GM19043 (cell line): ENCODE measurements around the gene MAN1A1.
"Not testable (repeated sequence)": the region's sequence is repeated elsewhere in the genome, so short reads cannot be mapped to it uniquely, and the experiment has no call there.

Experiments
- ATAC-seq: cut with Tn5 transposase; IDR thresholded peaks from one replicate; pipeline ENCODE4 v1.9.1; 2021; ENCODE audit warnings: low read depth; ENCODE audit not compliant: unreplicated experiment

The MAN1A1 gene

DNA sequence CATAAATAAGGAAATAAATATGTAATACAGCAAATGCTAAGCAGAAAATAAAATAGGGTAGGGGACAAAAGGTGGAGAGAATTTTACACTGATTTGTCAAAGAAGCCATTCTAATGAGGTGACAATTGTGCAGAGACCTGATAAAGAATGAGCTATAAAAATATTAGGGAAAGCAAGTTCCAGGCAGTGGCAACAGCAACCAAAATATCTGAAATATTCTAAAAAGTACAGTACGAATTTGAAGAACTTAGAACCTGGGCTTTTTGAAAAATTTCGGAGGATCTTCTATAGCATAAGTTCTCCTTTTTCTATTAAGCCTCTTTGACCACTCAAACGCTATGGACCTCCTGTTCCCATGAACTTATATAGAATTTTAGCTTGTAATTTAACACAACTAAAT is 173.1 kb downstream of the MAN1A1 start:
- no peak for ATAC-seq

DNA sequence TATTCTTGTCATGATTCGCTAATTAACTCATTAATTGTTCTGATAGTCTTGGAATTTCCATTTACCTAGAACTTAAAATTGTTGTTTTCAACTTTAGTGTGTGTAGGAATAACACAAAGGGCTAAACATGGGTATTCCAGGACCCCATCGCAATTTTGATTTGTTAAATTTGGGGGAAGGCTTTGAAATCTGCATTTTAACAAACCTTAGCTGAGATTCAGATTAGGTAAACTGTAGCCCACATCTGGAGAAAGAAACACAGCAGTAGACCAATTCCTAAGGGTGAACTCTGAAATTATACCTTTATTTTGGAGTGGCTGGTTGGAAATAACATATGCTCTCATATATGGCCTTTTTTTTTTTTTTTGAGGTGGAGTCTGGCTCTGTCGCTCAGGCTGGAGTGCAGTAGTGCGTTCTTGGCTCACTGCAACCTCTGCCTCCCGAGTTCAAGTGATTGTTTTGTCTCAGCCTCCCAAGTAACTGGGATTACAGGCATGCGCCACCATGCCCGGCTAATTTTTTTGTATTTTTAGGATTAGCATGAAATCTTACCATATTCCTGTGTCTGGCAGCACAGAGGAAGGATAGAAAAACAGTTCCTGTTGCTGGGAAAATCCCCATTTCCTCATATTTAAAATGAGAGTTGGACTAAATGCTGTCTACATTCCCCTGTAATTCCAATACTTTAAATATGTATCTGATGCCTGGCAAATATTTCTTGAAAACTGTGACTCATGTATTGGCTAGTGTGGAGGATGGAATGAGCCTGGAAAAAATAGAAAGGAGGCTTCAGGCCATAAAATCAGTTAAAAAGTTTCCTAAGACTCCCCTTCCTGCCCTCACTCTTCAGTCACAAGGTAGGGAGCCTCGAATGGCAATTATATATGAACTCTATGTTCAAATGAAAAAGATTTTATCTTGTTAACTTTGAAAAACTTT is 174.4 kb downstream of the MAN1A1 start:
- no peak for ATAC-seq

DNA sequence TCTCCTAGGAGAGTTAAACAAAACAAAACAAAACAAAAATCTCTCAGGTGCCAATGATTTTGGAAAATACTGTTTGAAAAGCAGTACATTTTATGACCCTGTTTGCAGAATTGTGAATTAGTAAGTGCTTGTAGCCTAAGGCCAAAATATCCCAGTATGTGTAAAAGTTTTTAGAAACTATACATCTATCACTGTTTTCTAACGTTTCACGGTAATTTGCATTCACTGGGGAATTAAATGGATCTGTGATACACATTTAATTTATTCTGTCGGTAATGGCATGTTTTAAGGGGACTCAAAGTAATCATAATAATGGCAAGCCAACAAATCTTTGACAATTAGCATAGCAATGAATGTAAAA is 175.5 kb downstream of the MAN1A1 start:
- no peak for ATAC-seq

DNA sequence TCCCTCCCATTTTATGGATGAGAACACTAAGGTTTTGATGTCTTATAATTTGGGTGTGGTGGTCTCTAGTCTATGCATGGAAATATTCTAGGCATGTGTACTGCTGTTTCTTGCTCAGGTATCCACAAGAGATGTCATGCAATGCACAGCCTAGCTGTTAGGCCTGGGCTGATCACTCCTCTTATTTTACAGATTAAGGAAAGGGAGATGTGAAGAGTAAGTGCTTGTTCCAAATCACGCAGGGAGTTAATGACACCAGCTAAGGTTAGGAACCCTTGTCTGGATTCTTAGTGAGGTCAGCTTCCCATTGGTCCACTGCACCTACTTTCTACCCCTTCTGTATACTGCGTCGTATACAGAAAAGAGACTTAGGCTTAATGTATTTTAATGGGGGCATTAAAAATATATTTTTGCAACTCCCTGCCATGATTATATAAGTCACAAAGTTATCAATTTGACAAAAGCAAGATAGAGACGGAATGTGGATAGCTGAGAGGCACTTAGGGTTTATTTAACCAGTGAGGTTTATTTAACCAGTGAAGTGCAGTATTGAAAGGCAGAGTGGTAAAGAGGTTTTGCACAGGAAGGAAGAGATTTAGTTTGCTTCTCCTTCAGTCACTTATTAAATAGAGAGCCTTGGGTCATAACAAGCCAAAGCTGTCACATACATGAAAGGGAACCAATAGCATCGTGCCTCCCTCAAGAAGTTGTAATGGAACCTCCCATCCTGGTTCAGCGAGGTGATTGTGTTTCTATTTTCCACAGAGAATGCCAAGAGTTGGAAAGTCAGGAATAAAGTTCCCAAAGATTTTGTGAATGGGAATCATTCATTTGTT is 176.1 kb downstream of the MAN1A1 start:
- ATAC-seq, result no peak

DNA sequence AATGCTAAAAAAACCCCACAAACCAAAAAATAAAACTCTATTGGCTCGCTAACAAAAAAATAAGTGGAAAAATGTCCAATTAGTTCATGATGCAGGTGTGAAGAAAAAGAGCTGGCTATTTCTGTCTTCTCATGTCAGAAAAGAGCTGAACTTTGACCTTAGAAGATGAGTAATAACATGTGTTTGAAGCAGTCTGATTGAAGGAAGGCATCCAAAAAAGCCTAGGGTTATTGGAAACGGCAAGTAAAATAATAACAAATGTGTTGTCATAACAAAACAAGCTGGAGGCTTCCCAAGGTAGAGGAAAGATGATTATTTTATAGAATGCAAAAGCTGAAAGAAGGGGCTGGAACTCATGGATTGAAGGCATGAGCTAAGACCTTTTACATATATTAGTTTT is 176.7 kb downstream of the MAN1A1 start:
- ATAC-seq, result no peak

DNA sequence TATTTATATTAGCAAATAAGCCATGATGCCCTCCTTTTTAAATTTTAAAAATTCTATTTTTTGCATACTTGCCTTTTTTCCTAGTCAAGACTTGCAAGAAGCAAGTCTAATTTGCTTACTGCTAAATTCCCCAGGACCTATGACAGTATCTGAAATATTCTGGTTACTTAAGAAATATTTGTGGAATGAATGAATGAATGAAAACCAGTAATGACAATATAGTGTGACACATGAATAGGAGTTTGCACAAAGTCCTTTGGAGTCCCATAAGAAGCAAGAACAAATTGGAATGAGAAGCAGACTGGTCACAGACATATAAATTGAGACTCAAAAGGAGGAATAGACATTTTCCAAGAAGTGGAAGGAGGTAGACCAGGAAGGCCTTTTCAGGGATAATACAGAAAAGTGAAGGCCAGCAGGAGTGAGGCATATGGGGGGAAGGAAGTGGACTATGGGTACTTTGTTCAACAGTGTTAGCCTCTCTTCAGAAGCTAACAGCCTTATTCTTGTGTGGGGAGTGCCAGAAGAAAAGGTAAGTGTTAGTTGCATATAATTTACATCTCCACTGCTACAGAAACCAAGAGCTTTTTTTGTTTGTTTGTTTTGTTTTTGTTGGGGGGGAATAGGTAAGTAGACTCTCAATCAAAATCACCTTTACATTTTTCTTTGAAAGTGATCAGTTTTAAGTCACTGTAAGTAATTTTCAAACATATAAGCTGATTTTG is 177.5 kb downstream of the MAN1A1 start:
- no peak for ATAC-seq

DNA sequence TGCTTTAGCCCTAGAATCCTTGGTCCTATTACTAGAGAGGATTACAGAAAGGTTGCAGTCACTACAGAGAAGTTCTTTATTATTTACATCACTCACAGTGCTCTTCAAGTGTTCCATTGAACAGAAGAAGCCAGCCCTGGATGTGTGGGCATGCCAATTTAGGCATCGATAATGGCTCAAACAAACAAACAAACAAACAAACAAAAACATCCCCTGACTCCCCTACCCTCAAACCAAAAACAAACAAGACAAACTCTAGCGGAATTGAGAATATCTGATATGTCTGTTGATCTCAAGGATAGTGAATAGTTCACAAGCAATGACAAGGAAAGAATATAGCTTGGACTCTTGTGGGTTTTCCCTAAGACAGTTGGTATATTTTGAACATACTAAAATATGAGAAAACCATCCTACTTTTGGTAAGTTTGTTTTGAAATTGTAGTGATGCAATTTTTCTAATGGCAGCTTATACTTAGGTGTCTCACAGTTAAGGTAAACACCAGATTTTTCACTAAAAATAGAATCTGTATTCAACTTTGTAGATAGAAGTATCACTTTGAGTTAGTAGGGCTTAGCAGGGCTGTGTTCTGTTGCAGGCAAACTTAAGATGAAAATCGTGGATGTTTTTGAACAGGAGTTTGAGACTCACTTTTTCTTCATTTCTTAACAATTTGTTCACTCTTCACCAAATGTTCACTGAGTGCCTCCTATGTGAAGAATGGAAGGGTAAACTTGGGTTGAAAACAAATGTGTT is 178.3 kb downstream of the MAN1A1 start:
- no peak for ATAC-seq

DNA sequence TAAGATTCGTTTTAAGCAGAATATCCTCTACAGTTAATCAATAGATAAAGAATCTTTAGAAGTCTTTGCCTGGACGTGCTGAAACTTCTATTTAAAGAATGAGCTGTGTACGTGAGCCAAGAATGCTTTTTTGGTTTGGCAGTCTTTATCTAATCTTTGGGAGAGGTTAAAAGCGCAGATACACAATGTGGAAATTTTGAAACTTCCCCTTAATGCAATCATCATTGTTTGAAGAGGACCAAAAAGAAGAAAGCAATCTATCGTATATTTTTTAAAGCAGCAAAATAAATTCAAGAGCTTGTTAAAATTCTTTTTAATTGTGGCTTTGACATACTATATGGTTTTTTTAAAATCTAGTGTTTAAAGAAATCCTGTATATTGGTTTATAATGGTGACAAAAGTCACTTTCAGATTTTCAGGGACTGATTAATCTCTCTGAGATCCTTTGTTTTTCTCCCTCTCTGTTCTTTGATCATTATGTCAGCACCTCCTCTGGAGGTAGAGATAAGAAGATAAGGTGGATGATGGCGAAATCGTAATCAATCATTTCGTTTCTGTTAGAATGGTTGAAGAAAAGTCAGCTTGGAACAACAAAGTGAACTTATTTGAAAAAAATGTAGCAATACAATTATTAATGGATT is 179.0 kb downstream of the MAN1A1 start:
- ATAC-seq, result no peak

DNA sequence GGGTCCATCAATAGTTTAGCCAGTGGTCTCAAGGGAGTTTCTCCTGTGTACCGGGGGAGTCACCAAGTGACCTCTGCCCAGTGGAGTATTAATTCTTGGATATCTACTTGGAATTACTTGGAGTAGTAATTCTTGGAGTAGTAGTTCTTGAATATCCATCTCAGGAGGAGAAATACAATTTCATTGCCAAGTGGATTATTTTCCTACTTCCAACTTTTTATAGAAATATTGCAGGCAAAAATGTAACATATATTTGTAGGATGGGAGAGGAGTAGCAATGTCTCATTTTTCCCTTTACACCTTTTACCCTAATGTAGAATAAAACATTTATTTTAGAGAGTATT is 179.5 kb downstream of the MAN1A1 start:
- no peak for ATAC-seq

DNA sequence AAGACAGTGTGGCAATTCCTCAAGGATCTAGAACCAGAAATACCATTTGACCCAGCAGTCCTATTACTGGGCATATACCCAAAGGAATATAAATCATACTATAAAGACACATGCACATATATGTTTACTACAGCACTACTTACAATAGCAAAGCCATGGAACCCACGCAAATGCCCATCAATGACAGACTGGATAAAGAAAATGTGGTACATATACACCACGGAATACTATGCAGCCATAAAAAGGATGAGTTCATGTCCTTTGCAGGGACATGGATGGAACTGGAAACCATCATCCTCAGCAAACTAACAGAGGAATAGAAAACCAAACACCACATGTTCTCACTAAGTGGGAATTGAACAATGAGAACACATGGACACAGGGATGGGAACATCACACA is 180.2 kb downstream of the MAN1A1 start:
- ATAC-seq, result not testable (repeated sequence)

DNA sequence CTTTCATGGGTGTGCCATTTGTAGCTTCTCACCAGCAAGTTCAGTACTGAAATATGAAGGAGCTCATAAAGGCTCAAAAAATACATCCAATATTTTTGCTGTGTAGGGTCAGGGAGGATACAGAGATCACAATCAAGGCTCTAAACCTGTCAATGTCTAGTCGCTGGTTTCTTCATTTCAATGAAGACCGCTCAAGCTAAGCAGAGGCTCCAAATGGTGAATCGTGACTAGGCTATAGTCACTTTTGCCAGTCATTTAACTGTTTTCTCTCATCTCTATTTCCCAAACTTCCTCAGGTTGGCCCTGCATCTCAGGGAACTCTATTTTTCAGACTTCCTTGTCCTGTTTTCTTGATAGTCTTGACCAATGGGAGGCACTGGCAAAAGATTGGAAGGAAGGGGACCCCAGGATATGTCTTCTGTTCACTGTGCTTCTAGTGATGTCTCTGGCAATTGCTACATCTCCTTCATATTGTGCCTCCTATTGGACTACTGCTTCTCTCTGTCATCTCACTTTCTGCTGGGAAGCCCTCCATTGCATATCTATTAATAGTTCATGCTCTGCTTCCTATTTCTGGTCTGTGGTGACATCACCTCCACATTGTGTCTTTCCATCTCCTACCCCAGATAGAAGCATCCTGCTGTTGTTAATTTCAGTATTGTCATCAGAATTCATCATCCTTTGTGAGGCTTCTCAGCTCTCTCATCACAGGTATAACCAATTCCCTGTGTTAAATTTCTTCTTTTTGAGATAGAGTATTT is 183.4 kb downstream of the MAN1A1 start:
- no peak for ATAC-seq

DNA sequence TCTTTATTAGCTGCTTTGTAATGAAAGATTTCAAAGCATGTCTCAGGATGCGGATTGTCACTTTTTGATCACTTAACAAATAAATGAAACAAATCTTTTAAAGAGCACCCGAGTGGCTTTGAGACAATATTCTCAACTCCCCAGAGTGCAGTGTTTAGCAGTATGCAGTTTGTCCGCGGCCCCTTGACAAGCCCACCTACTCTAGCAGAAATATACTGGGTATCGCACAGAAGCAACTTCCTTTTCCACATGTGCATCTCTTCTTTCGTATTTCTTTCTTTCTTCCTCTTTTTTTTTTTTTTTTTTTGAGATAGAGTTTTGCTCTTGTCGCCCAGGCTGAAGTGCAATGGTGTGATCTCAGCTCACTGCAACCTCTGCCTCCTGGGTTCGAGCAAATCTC is 186.6 kb downstream of the MAN1A1 start:
- no peak for ATAC-seq

DNA sequence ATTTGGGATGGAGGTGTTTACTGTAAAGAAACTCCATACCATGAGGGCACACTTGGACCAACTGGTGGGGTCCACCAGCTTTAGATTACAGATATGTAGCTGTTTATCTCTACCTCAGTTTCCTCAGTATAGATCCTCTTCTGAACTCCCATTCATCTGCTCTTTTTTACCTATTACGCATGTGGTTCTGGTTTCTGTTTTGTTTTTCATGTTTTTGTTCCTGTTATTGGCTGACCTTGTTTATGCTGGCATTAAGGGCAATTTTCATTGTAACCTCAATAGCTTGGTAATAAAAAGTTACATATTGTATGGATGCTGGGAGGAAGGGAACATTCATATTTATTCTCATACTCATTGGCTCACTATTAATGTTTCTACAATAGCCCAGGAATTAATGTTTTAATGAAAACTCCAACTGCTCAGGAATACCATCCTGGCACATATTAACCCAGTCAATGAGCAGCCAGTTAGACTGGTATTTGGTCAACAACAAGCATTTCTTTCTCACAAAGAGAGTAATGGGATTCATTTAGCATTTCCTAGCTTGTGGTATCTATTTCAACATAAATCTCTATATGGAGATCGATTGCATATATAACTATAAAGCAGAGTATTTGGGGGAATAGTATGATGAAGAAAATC is 187.3 kb downstream of the MAN1A1 start:
- ATAC-seq, result peak; percentile 75

DNA sequence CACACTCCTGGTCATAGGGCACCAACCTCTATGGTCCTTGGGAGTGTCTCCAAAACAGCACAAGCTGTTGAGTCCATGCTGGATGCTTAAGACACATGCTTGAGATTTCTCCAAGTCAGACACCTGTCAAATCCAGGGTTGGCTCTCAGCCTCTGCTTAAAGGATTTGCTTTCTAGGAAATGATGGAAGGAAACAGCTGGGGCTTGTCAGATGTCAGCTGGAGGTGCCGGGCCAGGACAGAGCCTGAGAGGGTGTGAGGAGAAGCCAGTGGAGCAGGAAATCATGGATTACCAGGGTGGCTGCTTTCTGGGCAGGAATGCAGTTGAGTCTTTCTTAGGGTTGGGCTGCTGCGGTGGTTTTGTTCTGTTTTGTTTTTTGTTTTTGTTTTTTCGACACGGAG is 188.1 kb downstream of the MAN1A1 start:
- no peak for ATAC-seq

DNA sequence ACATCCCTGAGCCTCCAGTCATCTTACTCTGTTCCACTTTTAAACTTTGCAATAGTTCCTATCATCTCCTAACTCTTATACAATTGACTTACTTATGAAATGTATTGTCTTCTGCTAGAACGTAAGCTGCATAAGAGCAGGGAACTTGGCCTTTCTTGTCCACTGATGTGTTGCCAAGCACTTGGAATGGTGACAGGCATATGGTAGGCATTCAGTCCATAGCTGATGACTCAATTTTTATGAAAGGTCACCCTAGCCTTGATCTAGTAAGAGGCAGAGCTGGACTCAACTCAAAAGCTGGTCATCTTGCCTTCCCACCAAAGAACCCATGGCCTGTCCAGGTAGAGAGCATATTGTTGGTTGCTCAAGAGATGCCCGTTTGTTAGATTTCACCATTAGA is 188.7 kb downstream of the MAN1A1 start:
- no peak for ATAC-seq

DNA sequence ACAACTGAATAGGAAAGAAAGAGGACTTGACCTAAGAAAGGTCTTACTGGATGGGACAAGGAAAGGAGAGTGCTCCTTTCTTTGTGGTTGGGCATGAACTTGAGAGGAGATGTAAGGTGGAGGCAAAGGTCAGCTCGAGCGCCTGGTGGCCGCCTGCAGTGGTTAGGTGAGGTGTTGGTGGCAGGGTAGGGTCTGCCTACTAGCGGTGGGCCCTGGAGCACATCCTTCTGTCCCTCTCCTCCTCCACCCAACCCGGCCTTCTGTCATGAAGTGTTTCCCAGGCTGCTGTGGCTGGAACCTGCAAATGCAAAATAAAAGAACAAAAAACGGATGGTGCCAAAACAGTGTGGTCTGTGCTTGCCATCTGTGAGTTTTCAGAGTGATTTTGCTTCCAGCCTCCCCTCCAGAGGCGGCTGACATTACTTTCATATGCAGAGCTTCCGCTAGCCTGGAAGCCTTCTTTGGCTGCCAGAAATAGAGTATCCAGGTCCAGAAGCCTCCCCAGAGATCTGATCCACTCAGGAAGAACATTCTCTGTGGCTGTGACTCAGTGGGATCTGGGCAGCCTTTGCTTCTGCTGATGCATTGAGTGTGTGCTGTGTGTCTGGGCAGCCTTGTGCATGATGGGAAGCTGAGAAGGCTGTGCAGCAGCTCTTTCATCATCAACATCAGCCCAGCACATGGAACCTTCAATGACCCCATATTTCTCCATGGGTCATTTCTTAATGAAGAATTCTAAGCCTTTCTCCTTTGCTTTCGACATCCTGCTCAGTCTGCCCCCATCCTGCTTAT is 191.3 kb downstream of the MAN1A1 start:
- ATAC-seq, result no peak

DNA sequence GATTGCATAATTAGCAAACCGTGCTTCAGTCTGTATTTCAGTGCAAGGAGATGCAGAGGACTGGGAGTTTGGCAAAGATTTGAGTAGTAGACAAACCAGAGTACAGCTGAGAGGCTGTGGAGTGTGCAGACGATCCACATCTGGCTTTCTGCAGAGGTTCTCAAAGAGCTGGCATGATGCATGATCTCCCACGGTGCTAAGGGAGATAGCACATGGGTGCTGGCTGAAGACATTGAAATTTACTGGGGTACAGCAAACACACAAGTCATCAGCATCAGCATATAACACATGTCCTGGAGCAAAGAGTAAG is 192.1 kb downstream of the MAN1A1 start:
- no peak for ATAC-seq
